ENCODE results near the gene KISS1.

DNA sequence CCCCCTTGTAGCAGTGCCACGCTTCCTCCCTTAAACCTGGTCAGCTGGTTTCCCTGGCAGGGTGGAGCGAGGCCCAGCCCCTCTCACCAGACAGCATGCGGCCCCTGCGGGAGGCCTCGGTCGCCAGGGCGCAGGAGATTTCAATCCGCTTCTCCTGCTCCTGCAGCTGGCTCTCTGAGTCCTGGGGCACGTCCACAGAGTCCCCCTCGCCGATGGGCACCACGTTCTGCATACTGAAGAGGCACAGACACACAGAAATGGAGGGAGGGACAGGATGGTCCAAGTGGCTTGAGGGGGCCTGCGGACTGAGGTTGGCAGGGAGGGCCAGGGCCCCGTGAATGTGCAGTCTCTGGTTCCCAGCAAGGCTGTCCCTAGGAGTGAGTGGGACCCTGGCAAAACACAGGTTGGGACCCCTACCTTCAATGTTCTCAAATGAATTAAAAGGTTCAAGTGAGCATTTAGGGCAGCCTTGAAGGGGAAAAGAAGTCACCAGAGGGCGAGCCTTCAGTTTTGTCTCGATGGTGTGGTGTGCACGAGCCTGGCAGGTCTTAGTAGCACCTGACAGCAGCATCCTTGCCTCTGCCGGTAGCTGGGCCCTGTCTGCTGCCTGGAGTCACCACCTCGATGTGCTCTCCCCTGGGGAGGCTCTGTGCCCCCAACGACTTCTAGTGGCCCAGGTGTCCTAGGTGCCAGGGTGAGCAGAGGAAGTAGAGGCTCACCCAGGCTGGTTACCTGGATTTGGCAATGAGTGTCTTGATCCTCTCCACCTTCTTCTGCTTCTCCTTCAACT lies 31.9 kb upstream of the KISS1 start:
- no peak for TF ChIP-seq LEF1 (IDR thresholded peaks at IDR 0.05; ENCODE audit: borderline replicate concordance)
- no peak for TF ChIP-seq FOXM1 (IDR thresholded peaks at IDR 0.05; ENCODE audit: borderline replicate concordance)
- no peak for TF ChIP-seq ARNT (IDR thresholded peaks at IDR 0.05)
- TF ChIP-seq, protein P1, sequence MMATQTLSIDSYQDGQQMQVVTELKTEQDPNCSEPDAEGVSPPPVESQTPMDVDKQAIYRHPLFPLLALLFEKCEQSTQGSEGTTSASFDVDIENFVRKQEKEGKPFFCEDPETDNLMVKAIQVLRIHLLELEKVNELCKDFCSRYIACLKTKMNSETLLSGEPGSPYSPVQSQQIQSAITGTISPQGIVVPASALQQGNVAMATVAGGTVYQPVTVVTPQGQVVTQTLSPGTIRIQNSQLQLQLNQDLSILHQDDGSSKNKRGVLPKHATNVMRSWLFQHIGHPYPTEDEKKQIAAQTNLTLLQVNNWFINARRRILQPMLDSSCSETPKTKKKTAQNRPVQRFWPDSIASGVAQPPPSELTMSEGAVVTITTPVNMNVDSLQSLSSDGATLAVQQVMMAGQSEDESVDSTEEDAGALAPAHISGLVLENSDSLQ (IDR thresholded peaks at IDR 0.05) = no peak

Data from HEK293T (cell line).